Prostate gland (tissue), 2 donors: ENCODE results near the gene FBXO5.

Experiments
- CTCF ChIP-seq, 4 experiments: fragments of 200-600 bp in 2 of 4; fragments of 450-650 bp in 2 of 4; sonication (generic) in 2 of 4; IDR thresholded peaks; 1 replicate in 3 of 4; 2 replicates in 1 of 4; pipeline ENCODE4 v1.5.1; 2016 to 2019; ENCODE audit warnings: antibody characterized with exemption in 4 of 4, mild to moderate bottlenecking in 2 of 4, moderate library complexity in 2 of 4
- POLR2A ChIP-seq: fragments of 450-650 bp; IDR thresholded peaks from one replicate; pipeline ENCODE4 v1.6.1; 2016; ENCODE audit warnings: antibody characterized with exemption, mild to moderate bottlenecking

- no peak for TF ChIP-seq CTCF (IDR thresholded peaks at IDR 0.05)
- TF ChIP-seq POLR2A = no peak
Observed at GRCh38 chr6:152981989-152982903, 595 bp downstream of the FBXO5 start.
